GM18526 (cell line): ENCODE measurements around the gene CYP21A2.
"Not testable (repeated sequence)": the region's sequence is repeated elsewhere in the genome, so short reads cannot be mapped to it uniquely, and the experiment has no call there.

ENCODE experiments used
- POLR2A ChIP-seq: IDR thresholded peaks from 3 replicates; pipeline ENCODE4 v1.6.1; 2011; ENCODE audit not compliant: insufficient read length; ENCODE audit errors: extremely low read depth

CYP21A2 gene

DNA sequence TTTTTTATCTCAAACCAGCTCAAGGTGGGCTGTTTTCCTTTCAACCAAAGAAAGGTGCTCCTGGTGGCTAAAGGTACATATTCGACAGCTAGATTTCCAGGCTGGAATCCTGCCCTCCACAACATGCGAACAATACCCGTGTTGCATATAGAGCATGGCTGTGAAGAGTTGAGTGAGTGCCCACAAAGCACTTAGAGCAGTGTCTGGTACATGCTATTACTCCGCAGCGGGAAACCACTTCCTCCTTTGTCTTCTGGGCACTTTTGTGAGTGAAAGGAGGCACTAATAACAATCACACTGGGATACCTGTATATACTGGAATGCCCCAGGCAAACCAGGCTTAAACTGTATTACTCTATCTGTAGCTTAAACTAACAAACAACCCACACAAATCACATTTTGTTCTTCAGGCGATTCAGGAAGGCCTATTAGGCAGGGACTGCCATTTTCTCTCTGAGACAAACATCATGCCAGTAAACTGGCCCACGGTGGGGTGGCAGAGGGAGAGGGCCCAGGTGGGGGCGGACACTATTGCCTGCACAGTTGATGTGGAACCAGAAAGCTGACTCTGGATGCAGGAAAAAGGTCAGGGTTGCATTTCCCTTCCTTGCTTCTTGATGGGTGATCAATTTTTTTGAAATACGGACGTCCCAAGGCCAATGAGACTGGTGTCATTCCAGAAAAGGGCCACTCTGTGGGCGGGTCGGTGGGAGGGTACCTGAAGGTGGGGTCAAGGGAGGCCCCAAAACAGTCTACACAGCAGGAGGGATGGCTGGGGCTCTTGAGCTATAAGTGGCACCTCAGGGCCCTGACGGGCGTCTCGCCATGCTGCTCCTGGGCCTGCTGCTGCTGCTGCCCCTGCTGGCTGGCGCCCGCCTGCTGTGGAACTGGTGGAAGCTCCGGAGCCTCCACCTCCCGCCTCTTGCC, at the start of gene CYP21A2:
Gene CYP21A2 (plus strand): TSS at position 818 of the 927 bp plus-strand sequence. CDS start 8 bp downstream, at position 826.
- not testable (repeated sequence) for TF ChIP-seq POLR2A

DNA sequence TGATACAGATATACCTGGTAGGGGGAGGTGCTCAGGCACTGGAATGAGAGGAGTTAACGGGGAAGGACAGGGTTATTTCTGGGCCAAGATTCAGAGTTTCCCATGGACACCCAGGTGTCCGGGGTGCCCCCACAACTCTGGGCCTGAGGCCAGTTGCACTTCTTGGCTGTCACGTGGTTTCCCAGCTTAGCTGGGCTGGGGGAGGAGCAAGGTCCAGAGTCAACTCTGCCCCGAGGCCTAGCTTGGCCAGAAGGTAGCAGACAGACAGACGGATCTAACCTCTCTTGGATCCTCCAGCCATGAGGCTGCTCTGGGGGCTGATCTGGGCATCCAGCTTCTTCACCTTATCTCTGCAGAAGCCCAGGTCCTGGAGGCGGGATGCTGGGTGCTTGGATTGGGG, 23.7 kb upstream of the CYP21A2 start, which contains the start of gene C4B:
Gene C4B (plus strand): TSS at position 249 of the 400 bp plus-strand sequence. CDS start 51 bp downstream, at position 300.
- not testable (repeated sequence) for TF ChIP-seq POLR2A

DNA sequence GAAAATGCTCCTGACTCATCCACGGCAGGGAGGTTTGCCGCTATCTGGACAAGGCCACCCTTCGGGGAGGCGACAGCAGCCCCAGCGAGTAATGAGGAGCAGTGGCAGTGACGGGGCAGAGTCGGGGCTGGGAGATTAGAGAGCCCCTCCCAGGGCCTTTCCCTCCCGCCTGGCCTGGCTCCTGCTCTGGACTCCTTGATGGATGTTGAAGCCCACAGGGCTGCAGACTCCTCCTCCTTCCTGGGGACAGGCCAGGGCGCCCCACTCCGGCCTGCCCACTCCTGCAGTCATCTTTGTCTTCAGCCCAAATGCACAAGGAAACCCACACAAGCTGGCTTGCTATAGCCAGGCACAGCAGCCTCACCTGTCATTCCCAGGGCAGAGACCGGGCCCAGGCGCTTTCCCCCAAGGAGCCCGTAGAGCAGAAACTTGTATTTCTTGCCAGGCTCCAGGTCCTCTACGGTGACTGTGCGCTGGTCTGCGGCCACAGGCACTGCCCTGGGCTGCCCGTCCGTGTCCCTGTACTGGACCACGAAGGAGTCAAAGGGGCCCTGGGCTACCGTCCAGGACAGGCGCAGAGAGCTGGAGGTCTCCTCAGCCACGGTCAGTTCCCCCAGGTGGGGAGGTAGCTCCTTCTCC, 7.7 kb downstream of the CYP21A2 start:
- no peak for TF ChIP-seq POLR2A

DNA sequence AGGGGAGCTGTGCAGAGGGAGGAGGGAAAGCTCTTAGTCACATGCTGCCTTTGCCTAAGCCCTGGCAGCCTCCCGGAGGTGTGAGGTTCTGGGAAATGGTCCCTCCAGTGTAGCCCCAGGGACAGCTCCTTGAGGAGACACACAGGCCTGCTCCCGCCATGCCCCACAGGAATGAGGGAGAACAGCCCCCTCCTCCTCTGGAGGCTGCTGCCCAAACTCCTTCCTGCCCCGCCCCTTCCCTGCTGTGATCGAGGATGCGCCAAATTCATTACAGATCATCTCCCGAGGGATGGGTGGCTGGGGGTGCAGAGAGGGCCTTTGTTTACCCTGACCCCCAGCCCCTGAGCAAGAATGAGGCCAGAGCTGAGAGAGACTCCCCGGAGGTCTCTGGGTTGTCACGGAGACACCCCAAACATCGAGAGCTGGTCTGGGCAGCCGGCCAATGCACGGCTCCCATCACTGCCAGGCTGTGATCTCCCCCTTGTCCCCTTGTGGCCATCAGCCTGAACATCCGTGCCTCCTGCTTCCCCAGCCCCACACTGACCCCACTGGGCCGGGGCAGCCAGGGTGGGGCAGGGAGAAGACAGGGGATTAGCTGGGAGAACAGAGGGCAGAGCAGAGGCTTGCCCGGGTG, 8.4 kb downstream of the CYP21A2 start:
- TF ChIP-seq POLR2A, result no peak

DNA sequence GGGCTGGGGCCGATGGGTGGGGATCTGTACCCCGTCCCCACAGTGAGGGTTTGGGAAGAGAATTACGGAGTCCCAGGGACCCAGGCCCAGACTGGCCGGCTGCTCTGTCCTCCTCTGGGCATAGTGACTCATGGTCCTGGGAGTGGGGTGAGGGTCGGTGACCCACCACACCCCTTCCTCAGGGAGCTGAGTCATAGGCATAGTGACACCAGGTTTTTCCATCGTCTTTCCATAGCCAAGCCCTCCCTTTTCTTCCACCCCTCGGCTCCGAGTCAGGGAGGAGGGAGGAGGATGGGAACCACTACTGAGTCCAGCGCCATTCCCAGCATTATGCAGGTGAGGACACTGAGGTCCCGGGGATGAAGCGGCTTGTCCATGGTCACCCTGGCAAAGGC, 8.9 kb downstream of the CYP21A2 start:
- no peak for TF ChIP-seq POLR2A

DNA sequence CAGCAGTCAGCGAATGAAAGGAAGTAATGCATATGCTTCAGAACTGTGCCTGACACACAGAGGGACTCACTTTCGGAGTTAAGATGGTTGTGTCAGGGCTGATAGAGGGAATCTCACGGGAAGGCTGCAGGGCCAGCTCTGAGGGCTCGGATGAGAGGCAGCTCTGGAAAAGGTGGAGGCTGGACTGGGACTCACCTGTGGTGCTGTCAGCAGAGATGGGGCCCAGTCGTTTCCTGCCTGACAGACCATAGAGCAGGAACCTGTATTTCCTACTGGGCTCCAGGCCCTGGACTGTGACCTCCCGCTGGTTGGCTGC, 9.3 kb downstream of the CYP21A2 start:
- no peak for TF ChIP-seq POLR2A

DNA sequence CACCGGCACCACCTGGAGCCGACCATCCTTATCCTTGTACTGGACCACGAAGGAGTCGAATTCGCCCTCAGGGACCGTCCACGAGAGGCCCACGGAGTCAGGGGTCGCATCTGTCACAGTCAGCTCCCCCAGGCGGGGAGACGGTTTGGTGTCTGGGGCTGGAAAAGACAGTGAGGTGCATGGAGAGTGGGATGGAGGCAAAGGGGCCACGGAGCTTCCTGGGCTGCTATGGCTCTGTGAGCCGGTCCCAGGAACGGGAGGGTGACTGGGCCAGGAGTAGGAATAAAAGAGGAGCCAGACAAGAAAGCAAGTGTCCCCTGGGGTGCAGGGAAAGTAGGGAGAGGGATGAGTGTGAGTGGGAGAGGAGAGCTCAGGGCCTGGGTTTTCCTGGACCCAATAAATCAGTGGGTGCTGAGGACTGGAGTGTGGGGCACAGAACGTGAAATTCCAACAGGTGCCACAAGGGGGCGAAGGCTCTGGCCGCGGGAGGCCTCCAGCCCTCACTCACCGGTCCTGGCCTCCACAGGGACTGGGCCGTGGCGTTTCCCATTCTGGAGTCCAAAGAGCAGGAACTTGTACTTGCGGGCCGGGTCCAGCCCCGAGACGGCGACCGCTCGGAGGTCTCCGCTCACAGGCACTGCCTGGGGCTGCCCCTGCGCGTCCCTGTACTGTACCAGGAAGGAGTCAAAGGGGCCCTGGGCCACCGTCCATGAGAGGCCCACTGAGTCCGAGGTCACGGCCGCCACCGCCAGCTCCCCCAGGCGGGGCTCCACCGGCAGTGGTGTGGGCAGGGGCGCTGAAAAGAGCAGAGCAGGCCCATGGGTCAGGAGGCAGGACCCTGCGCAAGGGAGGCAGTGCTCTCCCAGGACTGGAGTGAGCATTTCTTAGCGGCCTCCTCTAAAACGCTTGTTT, 9.9 kb downstream of the CYP21A2 start:
- TF ChIP-seq POLR2A, result no peak

DNA sequence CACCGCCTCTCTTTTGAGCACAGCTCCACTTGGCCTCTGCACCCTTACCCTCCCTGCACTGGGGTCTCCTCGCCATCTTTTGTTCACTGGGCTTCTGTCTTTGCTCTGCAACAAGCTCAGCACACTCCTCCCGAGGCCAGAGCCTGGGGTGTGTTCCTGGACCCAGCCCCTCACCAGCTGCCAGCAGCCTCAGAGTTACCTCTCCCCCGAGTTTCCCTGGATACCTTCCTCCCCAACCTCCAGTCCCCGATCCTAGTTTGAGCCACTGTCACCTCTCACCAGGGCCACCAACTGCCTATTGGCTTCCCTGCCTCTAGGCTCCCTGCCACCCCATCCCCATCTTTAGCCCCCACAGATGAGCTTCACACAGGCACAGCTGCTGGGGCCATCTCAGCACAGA, 12.3 kb downstream of the CYP21A2 start:
- no peak for TF ChIP-seq POLR2A

DNA sequence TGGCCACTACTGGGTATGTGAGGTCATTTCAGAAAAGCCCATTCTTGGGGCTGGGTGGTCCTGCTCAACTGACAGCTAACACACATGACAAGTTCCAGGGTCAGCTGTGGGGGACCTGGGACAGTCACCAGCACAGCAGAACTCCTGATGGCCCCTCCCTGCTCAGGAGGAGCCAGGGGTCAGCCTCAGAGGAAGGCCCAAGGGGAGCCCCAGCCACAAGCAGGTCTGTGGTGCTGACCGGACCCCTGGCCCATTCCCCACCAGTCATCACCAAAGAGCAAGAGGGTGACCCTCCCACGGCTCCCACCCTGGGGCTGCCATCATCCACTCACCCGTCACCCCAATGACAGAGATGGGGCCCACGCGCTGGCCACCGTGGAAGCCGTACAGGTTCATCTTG, 18.0 kb downstream of the CYP21A2 start:
- no peak for TF ChIP-seq POLR2A

DNA sequence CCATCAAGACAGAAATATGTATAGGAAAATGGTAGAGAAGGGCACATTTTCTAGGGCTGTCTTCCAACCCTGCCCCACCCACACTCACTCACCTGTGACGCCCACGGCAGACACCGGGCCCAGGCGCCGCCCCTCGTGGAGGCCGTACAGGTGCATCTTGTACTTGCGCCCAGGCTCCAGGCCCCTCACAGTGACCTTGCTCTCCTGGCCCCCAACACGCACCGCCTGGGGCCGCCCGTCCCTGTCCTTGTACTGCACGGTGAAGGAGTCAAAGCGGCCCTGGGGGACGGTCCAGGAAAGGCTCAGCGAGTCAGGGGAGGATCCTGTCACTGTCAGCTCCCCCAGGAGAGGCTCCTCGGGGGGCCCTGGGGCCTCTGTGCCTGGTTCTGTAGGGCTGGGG, 19.8 kb downstream of the CYP21A2 start:
- TF ChIP-seq POLR2A, result no peak

DNA sequence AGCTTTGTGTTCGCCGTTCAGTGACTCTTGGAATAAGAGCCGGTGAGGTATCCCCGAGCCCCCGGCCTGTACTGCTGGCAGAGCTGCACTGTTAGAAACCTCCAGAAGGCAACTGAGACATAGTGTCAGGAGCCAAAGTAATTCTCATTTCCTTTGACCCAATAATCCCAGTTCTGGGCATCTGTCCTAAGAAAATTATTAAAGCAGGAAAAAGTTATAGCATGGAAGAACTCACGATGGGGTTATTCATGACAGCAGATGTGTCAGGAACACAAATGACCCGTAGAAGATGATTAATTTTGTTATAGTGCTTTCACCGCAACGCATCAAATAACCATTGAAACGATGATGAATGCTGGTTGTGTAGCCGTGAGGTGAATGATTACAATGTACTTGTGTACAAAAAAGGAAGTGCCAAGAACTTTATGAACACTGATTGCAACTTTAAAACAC, 20.3 kb downstream of the CYP21A2 start:
- TF ChIP-seq POLR2A, result no peak

DNA sequence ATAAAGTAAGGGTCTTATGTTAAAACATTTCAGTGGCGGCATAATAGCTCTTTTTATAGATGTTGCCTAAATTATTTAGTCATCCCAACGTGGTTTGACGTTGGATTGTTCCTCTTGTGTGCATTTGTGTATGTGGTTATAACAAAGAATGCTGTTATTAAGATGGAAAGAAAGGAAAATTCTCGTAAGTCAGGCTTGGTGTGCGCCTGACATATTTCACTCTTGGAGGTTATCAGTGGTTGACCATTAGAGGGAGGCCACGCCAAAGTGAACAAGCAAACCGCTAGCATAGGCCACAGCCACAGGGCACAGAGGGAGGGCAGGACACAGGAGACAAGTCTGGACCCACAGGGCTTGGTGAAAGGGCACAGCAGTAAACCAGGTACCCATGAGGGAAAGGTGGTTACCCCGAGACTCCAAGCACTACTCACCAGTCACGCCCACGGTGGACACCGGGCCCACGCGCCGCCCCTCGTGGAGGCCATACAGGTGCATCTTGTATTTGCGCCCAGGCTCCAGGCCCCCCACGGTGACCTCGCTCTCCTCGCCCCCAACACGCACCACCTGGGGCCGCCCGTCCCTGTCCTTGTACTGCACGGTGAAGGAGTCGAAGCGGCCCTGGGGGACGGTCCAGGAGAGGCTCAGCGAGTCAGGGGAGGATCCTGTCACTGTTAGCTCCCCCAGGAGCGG, 22.9 kb downstream of the CYP21A2 start:
- TF ChIP-seq POLR2A, result no peak

DNA sequence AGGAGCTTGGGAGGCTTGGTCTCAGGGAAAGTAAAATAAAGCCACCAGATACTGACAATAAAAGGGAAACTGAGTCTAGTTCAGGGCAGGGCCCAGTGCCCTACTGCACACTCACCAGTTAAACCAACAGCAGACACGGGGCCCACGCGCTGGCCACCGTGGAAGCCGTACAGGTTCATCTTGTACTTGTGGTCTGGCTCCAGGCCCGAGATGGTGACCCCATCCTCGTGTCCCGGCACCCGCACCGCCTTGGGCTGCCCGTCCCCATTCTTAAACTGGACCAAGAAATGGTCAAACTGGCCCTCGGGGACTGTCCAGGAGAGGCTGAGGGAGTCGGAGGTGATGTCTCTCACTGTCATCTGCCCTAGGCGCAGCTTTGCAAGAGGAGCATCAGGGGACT, 26.5 kb downstream of the CYP21A2 start:
- TF ChIP-seq POLR2A, result no peak

DNA sequence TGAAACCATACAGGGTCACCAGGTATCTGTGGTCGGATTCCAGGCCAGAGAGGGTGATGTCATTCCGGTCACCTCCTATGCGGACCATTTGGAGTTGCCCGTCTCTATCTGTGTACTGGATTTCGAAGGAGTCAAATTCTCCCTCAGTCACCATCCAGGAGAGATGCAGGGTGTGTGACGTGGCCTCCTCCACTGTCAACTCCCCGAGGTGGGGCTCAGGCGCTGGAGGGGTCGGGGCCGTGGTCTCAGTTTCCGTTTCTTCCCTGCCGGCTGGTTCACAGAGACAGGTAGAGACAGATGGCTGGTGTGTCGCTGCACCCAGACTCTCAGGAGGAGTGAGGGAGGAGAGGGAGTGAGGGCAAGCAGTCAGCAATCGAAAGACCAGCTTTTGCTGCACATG, 30.7 kb downstream of the CYP21A2 start:
- no peak for TF ChIP-seq POLR2A

DNA sequence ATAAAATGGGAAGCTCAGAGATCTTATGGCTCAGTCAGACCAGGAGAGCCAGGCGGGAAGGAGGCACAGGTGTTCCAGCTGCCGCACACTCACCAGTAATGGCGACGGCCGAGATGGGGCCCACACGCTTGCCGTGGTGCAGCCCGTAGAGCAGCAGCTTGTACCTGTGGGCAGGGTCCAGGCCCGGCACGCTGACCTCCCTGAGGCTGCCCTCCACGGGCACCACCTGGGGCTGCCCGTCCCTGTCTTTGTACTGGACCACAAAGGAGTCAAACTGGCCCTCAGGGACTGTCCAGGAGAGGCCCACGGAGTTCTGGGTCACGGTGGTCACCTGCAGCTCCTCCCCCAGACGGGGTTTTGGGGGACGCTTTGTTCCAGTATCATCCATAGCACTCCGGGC, 31.2 kb downstream of the CYP21A2 start:
- no peak for TF ChIP-seq POLR2A
